Neural cell (in vitro differentiated cells): ENCODE measurements around the gene CD300A. TPM values are rescaled to one million over a fixed set of nuclear protein-coding genes. Genes with fewer than 3 reads are reported as not detected.

ENCODE experiments used
- H2AFZ ChIP-seq: fragments of 200-600, 300-800 bp; sonication (generic), shearing (Covaris generic); 2 replicates; pipeline ENCODE4 v1.6.0; 2014; ENCODE audit warnings: low read depth, mild to moderate bottlenecking, antibody characterized with exemption, low read length, moderate library complexity
- H3F3A ChIP-seq: fragments of 200-600 bp; shearing (Covaris generic); 2 replicates; pipeline ENCODE4 v1.6.1; 2016; ENCODE audit warnings: mild to moderate bottlenecking, moderate library complexity, mixed read lengths, antibody characterized with exemption, low read length; ENCODE audit not compliant: insufficient read depth, poor library complexity, severe bottlenecking
- H3K27ac ChIP-seq: fragments of 200-600, 300-800 bp; sonication (generic), shearing (Covaris generic); 2 replicates; pipeline ENCODE4 v1.5.1; 2014; ENCODE audit warnings: mild to moderate bottlenecking, low read length, moderate library complexity
- H3K27me3 ChIP-seq: fragments of 300-800, 200-600 bp; sonication (generic), shearing (Covaris generic); 2 replicates; pipeline ENCODE4 v1.6.0; 2014; ENCODE audit warnings: mild to moderate bottlenecking, low read depth, low read length, moderate library complexity; ENCODE audit not compliant: insufficient read depth
- H3K36me3 ChIP-seq: fragments of 300-800, 200-600 bp; sonication (generic), shearing (Covaris generic); 2 replicates; pipeline ENCODE4 v1.5.1; 2014; ENCODE audit warnings: mild to moderate bottlenecking, antibody characterized with exemption, low read length, moderate library complexity; ENCODE audit not compliant: insufficient read depth
- H3K4me2 ChIP-seq: fragments of 300-800, 200-600 bp; sonication (generic), shearing (Covaris generic); 2 replicates; pipeline ENCODE4 v1.6.0; 2014; ENCODE audit warnings: mild to moderate bottlenecking, low read length
- H3K4me3 ChIP-seq: fragments of 300-800, 200-600 bp; sonication (generic), shearing (Covaris generic); 2 replicates; pipeline ENCODE4 v1.5.1; 2014; ENCODE audit warnings: mild to moderate bottlenecking, low read length, moderate library complexity
- H3K79me2 ChIP-seq: fragments of 200-600 bp; shearing (Covaris generic); replicated peaks from 2 replicates; pipeline ENCODE4 v1.6.0; 2014; ENCODE audit warnings: mild to moderate bottlenecking, low read length, moderate library complexity; ENCODE audit not compliant: insufficient read depth
- H3K9ac ChIP-seq: fragments of 300-800, 200-600 bp; sonication (generic), shearing (Covaris generic); 2 replicates; pipeline ENCODE4 v1.6.1; 2016; ENCODE audit warnings: mild to moderate bottlenecking, low read length, mixed read lengths
- H3K9me2 ChIP-seq: fragments of 200-600 bp; shearing (Covaris generic); 2 replicates; pipeline ENCODE4 v1.6.1; 2016; ENCODE audit warnings: mild to moderate bottlenecking, low read length, mixed read lengths; ENCODE audit not compliant: insufficient read depth
- H3K9me3 ChIP-seq: fragments of 200-600, 300-800 bp; sonication (generic), shearing (Covaris generic); 2 replicates; pipeline ENCODE4 v1.6.1; 2016; ENCODE audit warnings: mild to moderate bottlenecking, mixed run types, low read length, moderate library complexity, mixed read lengths
- H4K20me1 ChIP-seq: fragments of 200-600 bp; shearing (Covaris generic); 2 replicates; pipeline ENCODE4 v1.6.1; 2016; ENCODE audit warnings: mild to moderate bottlenecking, mixed run types; ENCODE audit not compliant: insufficient read depth
- CTCF ChIP-seq: fragments of 450-650 bp; IDR thresholded peaks from 2 replicates; pipeline ENCODE4 v1.5.1; 2014; ENCODE audit warnings: antibody characterized with exemption, mild to moderate bottlenecking, moderate library complexity; ENCODE audit not compliant: poor library complexity, severe bottlenecking
- EP300 ChIP-seq: fragments of 450-650 bp; conservative IDR thresholded peaks from 2 replicates; pipeline ENCODE4 v1.6.1; 2014; ENCODE audit warnings: antibody characterized with exemption, mild to moderate bottlenecking, moderate library complexity; ENCODE audit not compliant: poor library complexity, severe bottlenecking
- EZH2 ChIP-seq: fragments of 200-600, 300-800 bp; shearing (Covaris generic), sonication (generic); IDR thresholded peaks from 2 replicates; pipeline ENCODE4 v1.6.1; 2014; ENCODE audit warnings: antibody characterized with exemption, low read length, borderline replicate concordance, mild to moderate bottlenecking; ENCODE audit not compliant: insufficient read depth, poor library complexity, severe bottlenecking
- MXI1 ChIP-seq: fragments of 450-650 bp; conservative IDR thresholded peaks from 2 replicates; pipeline ENCODE4 v1.6.1; 2014; ENCODE audit warnings: antibody characterized with exemption, mild to moderate bottlenecking; ENCODE audit not compliant: poor library complexity, severe bottlenecking
- POLR2AphosphoS5 ChIP-seq: IDR thresholded peaks from 2 replicates; pipeline ENCODE4 v1.6.1; 2012
- RAD21 ChIP-seq: fragments of 450-650 bp; conservative IDR thresholded peaks from 2 replicates; pipeline ENCODE4 v1.6.1; 2014; ENCODE audit warnings: antibody characterized with exemption, mild to moderate bottlenecking, moderate library complexity
- REST ChIP-seq: IDR thresholded peaks from 2 replicates; pipeline ENCODE4 v1.6.1; 2012; ENCODE audit warnings: borderline replicate concordance
- SMC3 ChIP-seq: fragments of 450-650 bp; conservative IDR thresholded peaks from 2 replicates; pipeline ENCODE4 v1.6.1; 2014; ENCODE audit warnings: antibody characterized with exemption, mild to moderate bottlenecking, moderate library complexity; ENCODE audit not compliant: poor library complexity
- TAF1 ChIP-seq: IDR thresholded peaks from 2 replicates; pipeline ENCODE4 v1.6.1; 2012; ENCODE audit warnings: low read depth
- polyA plus RNA-seq: library from polyadenylated mRNA; depleted of rRNA; stranded (reverse); fragments of >200 nt; gene quantifications from 2 replicates; pipeline ENCODE4 v1.2.3, GENCODE V29; 2014

Gene CD300A
- polyA plus RNA-seq, 1 donor from 2014 or later = 0.35 TPM

- Histone ChIP-seq H3K79me2 (no peaks in the 10 kb centered on the region), H3K9me2 (no peaks in the 10 kb centered on the region), H3K36me3 (no peaks in the 10 kb centered on the region), H3K4me2 (no peak overlapping the region), H3K27ac (no peak overlapping the region), H3K9ac (no peak overlapping the region), H3F3A (no peaks in the 10 kb centered on the region), H3K9me3 (no peaks in the 10 kb centered on the region), H3K4me3 (no peak overlapping the region), H4K20me1 (no peaks in the 10 kb centered on the region), H2AFZ (no peak overlapping the region), H3K27me3 (no peaks in the 10 kb centered on the region)
- TF ChIP-seq EP300 = no peak
- no peak for TF ChIP-seq MXI1
- no peak for TF ChIP-seq EZH2
- no peak for TF ChIP-seq CTCF
- TF ChIP-seq TAF1 = no peak
- TF ChIP-seq REST = no peak
- no peak for TF ChIP-seq SMC3
- no peak for TF ChIP-seq POLR2AphosphoS5
- TF ChIP-seq RAD21 = no peak
Observed at GRCh38 chr17:74444406-74444805, 22.0 kb upstream of the CD300A start.

GRCh38 chr17:74445158-74445557, 21.3 kb upstream of the CD300A start:
- Histone ChIP-seq H2AFZ (no peak overlapping the region), H3K4me2 (no peak overlapping the region), H3K27me3 (no peaks in the 10 kb centered on the region), H4K20me1 (no peaks in the 10 kb centered on the region), H3K9ac (no peak overlapping the region), H3F3A (no peaks in the 10 kb centered on the region), H3K27ac (no peak overlapping the region), H3K9me3 (no peaks in the 10 kb centered on the region), H3K36me3 (no peaks in the 10 kb centered on the region), H3K4me3 (no peak overlapping the region), H3K9me2 (no peaks in the 10 kb centered on the region), H3K79me2 (no peaks in the 10 kb centered on the region)
- TF ChIP-seq RAD21 (no peak), SMC3 (no peak), EP300 (no peak), TAF1 (no peak), CTCF (no peak), MXI1 (no peak), REST (no peak), POLR2AphosphoS5 (no peak), EZH2 (no peak)
